Activated CD4-positive, alpha-beta T cell treated with anti-CD3 and anti-CD28 coated beads for 36 hours (primary cell): ENCODE results near the gene TRPV2. TPM values are rescaled to one million over a fixed set of nuclear protein-coding genes. Genes with fewer than 3 reads are reported as not detected.

Source experiments
- ATAC-seq: fragments of 200-7000 bp; cut with Tn5 transposase; one replicate; pipeline ENCODE4 v1.10.0; 2021; ENCODE audit warnings: mild to moderate bottlenecking, moderate library complexity
- CTCF ChIA-PET: fragments of 350-600 bp; sonication (Branson Sonifier 250); formaldehyde crosslinking; loops from one replicate; lab custom pipeline; 2021; ENCODE audit warnings: antibody characterized with exemption; lab: Charles Lee
- POLR2A ChIA-PET: fragments of 350-600 bp; sonication (Branson Sonifier 250); formaldehyde crosslinking; loops from one replicate; lab custom pipeline; 2021; ENCODE audit warnings: antibody characterized with exemption, inconsistent platforms; lab: Charles Lee
- DNase-seq: peaks from one replicate; pipeline ENCODE4 v3.0.0-alpha.2; 2020
- H3K27ac Mint-ChIP-seq: one replicate; pipeline ENCODE4 v1.8.0; 2021; ENCODE audit warnings: mixed read lengths
- H3K27me3 Mint-ChIP-seq: one replicate; pipeline ENCODE4 v1.8.0; 2021; ENCODE audit warnings: mixed read lengths
- H3K36me3 Mint-ChIP-seq: one replicate; pipeline ENCODE4 v1.8.0; 2021; ENCODE audit warnings: low read depth, mixed read lengths
- H3K4me1 Mint-ChIP-seq: one replicate; pipeline ENCODE4 v1.8.0; 2021; ENCODE audit warnings: mixed read lengths
- H3K4me3 Mint-ChIP-seq: one replicate; pipeline ENCODE4 v1.8.0; 2021; ENCODE audit warnings: mild to moderate bottlenecking, moderate library complexity, mixed read lengths
- H3K9me3 Mint-ChIP-seq: one replicate; pipeline ENCODE4 v1.8.0; 2021; ENCODE audit warnings: low read depth, mixed read lengths
- intact Hi-C, 2 experiments: fragments of 100-400 bp; cut with DNase I in 1 of 2; cut with micrococcal nuclease in 1 of 2; formaldehyde crosslinking; loops; one replicate each; pipeline versions ENCODE4 v1.14.2 to v1.15.1; 2022 to 2024; cut with DNase I, micrococcal nuclease
- total RNA-seq, 2 experiments: library from RNA; stranded (reverse); gene quantifications; one replicate each; pipeline ENCODE4 v1.2.3, GENCODE V29; 2021

The TRPV2 gene
- total RNA-seq, 2 experiments from 2014 or later = 24.3 to 35.6 TPM

GRCh38 chr17:16466407-16466806 is 51.0 kb downstream of the TRPV2 start:
- intact Hi-C loops = no loop called here
- Mint-ChIP-seq H3K36me3 (peaks cover 8% of the 10 kb centered on the region), H3K4me3 (no peak overlapping the region), H3K9me3 (no peaks in the 10 kb centered on the region), H3K27ac (no peak overlapping the region), H3K4me1 (no peaks in the 10 kb centered on the region), H3K27me3 (no peaks in the 10 kb centered on the region)
- ATAC-seq (no peak), DNase-seq (no peak)
- ChIA-PET POLR2A (no interaction called here), CTCF (no interaction called here)

GRCh38 chr17:16467044-16467443 is 51.7 kb downstream of the TRPV2 start:
- H3K4me3 Mint-ChIP-seq = no peak overlapping the region
- no peaks in the 10 kb centered on the region for H3K9me3 Mint-ChIP-seq
- H3K27ac Mint-ChIP-seq = no peak overlapping the region
- DNase-seq (no peak), ATAC-seq (no peak)
- peaks cover 9% of the 10 kb centered on the region for H3K36me3 Mint-ChIP-seq
- no peaks in the 10 kb centered on the region for H3K27me3 Mint-ChIP-seq
- ChIA-PET CTCF (interaction anchor here (1.4 kb wide), 1 partner anchor 16 kb away, joined by 3 read pairs; no protein-coding TSS in a partner anchor), POLR2A (no interaction called here)
- intact Hi-C loops = no loop called here
- H3K4me1 Mint-ChIP-seq = no peaks in the 10 kb centered on the region

GRCh38 chr17:16467886-16468285 is 52.5 kb downstream of the TRPV2 start:
- H3K27me3 Mint-ChIP-seq = no peaks in the 10 kb centered on the region
- H3K36me3 Mint-ChIP-seq = peaks cover 7% of the 10 kb centered on the region
- CTCF ChIA-PET = interaction anchor here (1.4 kb wide), 1 partner anchor 17 kb away, joined by 3 read pairs; no protein-coding TSS in a partner anchor
- no peaks in the 10 kb centered on the region for H3K4me1 Mint-ChIP-seq
- no peaks in the 10 kb centered on the region for H3K9me3 Mint-ChIP-seq
- no peak for ATAC-seq
- H3K27ac Mint-ChIP-seq = no peak overlapping the region
- no peak overlapping the region for H3K4me3 Mint-ChIP-seq
- no peak for DNase-seq
- POLR2A ChIA-PET = no interaction called here
- intact Hi-C loops = no loop called here

- Mint-ChIP-seq H3K4me3 (no peak overlapping the region), H3K27me3 (no peaks in the 10 kb centered on the region), H3K4me1 (no peaks in the 10 kb centered on the region), H3K27ac (no peak overlapping the region), H3K9me3 (no peaks in the 10 kb centered on the region), H3K36me3 (peaks cover 7% of the 10 kb centered on the region)
- intact Hi-C loops = no loop called here
- ChIA-PET POLR2A (no interaction called here), CTCF (no interaction called here)
- ATAC-seq = no peak
- no peak for DNase-seq
Observed at GRCh38 chr17:16468428-16468992, 53.1 kb downstream of the TRPV2 start.

GRCh38 chr17:16470265-16470664 is 54.9 kb downstream of the TRPV2 start:
- no peak for DNase-seq
- no peaks in the 10 kb centered on the region for H3K27me3 Mint-ChIP-seq
- peaks cover 5% of the 10 kb centered on the region for H3K36me3 Mint-ChIP-seq
- no peak for ATAC-seq
- H3K9me3 Mint-ChIP-seq = no peaks in the 10 kb centered on the region
- H3K4me3 Mint-ChIP-seq = no peak overlapping the region
- ChIA-PET CTCF (interaction anchor here (1.0 kb wide), 1 partner anchor 16 kb away, joined by 3 read pairs; no protein-coding TSS in a partner anchor), POLR2A (no interaction called here)
- intact Hi-C loops = no loop called here
- H3K4me1 Mint-ChIP-seq = no peaks in the 10 kb centered on the region
- H3K27ac Mint-ChIP-seq = no peak overlapping the region

- no peak for DNase-seq
- Mint-ChIP-seq H3K9me3 (no peaks in the 10 kb centered on the region), H3K36me3 (peaks cover 5% of the 10 kb centered on the region), H3K27me3 (no peaks in the 10 kb centered on the region), H3K27ac (no peak overlapping the region), H3K4me1 (no peaks in the 10 kb centered on the region), H3K4me3 (no peak overlapping the region)
- intact Hi-C loops = no loop called here
- ChIA-PET CTCF (interaction anchor here (1.3 kb wide), 1 partner anchor 8 kb away, joined by 5 read pairs; no protein-coding TSS in a partner anchor), POLR2A (no interaction called here)
- ATAC-seq = no peak
Observed at GRCh38 chr17:16471295-16471694, 55.9 kb downstream of the TRPV2 start.

- ATAC-seq = no peak
Observed at GRCh38 chr17:16472539-16472938, 57.2 kb downstream of the TRPV2 start.

GRCh38 chr17:16473044-16474011 is 58.0 kb downstream of the TRPV2 start:
- Mint-ChIP-seq H3K4me3 (no peak overlapping the region), H3K4me1 (no peaks in the 10 kb centered on the region)

More at GRCh38 chr17:16472539-16472938, 57.2 kb downstream of the TRPV2 start:
- Mint-ChIP-seq H3K27ac (no peak overlapping the region), H3K36me3 (peaks cover 5% of the 10 kb centered on the region), H3K9me3 (no peaks in the 10 kb centered on the region), H3K27me3 (no peaks in the 10 kb centered on the region), H3K4me1 (no peaks in the 10 kb centered on the region), H3K4me3 (no peak overlapping the region)
- POLR2A ChIA-PET = interaction anchor here (0.7 kb wide), 1 partner anchor 108 kb away, joined by 3 read pairs; no protein-coding TSS in a partner anchor
- DNase-seq = no peak
- CTCF ChIA-PET = interaction anchor here (0.6 to 1.3 kb wide), 3 partner anchors 10 to 117 kb away, joined by 3 to 5 read pairs (median 3); no protein-coding TSS in a partner anchor
- intact Hi-C loops = no loop called here

GRCh38 chr17:16474012-16474725 is 58.8 kb downstream of the TRPV2 start:
- no peak for DNase-seq
- Mint-ChIP-seq H3K9me3 (no peaks in the 10 kb centered on the region), H3K36me3 (peaks cover 5% of the 10 kb centered on the region), H3K4me3 (no peak overlapping the region), H3K27me3 (no peaks in the 10 kb centered on the region), H3K27ac (no peak overlapping the region), H3K4me1 (no peaks in the 10 kb centered on the region)
- no peak for ATAC-seq
- intact Hi-C loops = no loop called here
- ChIA-PET CTCF (no interaction called here), POLR2A (no interaction called here)

More at GRCh38 chr17:16473044-16474011, 58.0 kb downstream of the TRPV2 start:
- ChIA-PET CTCF (interaction anchor here (0.6 kb wide), 1 partner anchor 54 kb away, joined by 3 read pairs; no protein-coding TSS in a partner anchor), POLR2A (interaction anchor here (0.7 kb wide), 1 partner anchor 108 kb away, joined by 3 read pairs; no protein-coding TSS in a partner anchor)
- ATAC-seq (no peak), DNase-seq (no peak)
- H3K36me3 Mint-ChIP-seq = peaks cover 5% of the 10 kb centered on the region
- H3K9me3 Mint-ChIP-seq = no peaks in the 10 kb centered on the region
- H3K27ac Mint-ChIP-seq = no peak overlapping the region
- intact Hi-C loops = no loop called here
- H3K27me3 Mint-ChIP-seq = no peaks in the 10 kb centered on the region

GRCh38 chr17:16475179-16475704 is 59.9 kb downstream of the TRPV2 start:
- Mint-ChIP-seq H3K27ac (no peak overlapping the region), H3K4me3 (no peak overlapping the region), H3K27me3 (no peaks in the 10 kb centered on the region), H3K36me3 (peaks cover 5% of the 10 kb centered on the region), H3K9me3 (no peaks in the 10 kb centered on the region), H3K4me1 (no peaks in the 10 kb centered on the region)
- ATAC-seq (no peak), DNase-seq (no peak)
- CTCF ChIA-PET = interaction anchor here (1.2 to 1.5 kb wide), 2 partner anchors 18 to 21 kb away, joined by 3 to 4 read pairs; no protein-coding TSS in a partner anchor
- intact Hi-C loops = no loop called here
- POLR2A ChIA-PET = interaction anchor here (0.6 to 0.7 kb wide), 2 partner anchors 151 to 1026 kb away, joined by 3 to 6 read pairs; no protein-coding TSS in a partner anchor

- H3K27me3 Mint-ChIP-seq = no peaks in the 10 kb centered on the region
- H3K36me3 Mint-ChIP-seq = no peaks in the 10 kb centered on the region
- no peaks in the 10 kb centered on the region for H3K9me3 Mint-ChIP-seq
- no peak for DNase-seq
- no peaks in the 10 kb centered on the region for H3K4me1 Mint-ChIP-seq
- ChIA-PET CTCF (interaction anchor here (0.7 kb wide), 1 partner anchor 226 kb away, joined by 3 read pairs; no protein-coding TSS in a partner anchor), POLR2A (no interaction called here)
- H3K27ac Mint-ChIP-seq = no peak overlapping the region
- ATAC-seq = no peak
- intact Hi-C loops = no loop called here
- H3K4me3 Mint-ChIP-seq = no peak overlapping the region
Observed at GRCh38 chr17:16477255-16477654, 61.9 kb downstream of the TRPV2 start.
